Uterus (tissue), 4 donors: ENCODE results near the gene GEMIN7. TPM values are rescaled to one million over a fixed set of nuclear protein-coding genes. Genes with fewer than 3 reads are reported as not detected.

Source experiments
- DNase-seq, 2 donors: peaks; one replicate each; pipeline ENCODE4 v3.0.0-alpha.2; 2019 to 2020
- H3K27ac ChIP-seq, 2 donors: fragments of 200-600 bp; sonication (generic); 1 replicate in 1 of 2; 2 replicates in 1 of 2; pipeline ENCODE4 v1.5.1; 2016 to 2018
- H3K27me3 ChIP-seq, 2 donors: fragments of 200-600 bp; sonication (generic); one replicate each; pipeline ENCODE4 v1.5.1; 2018 to 2019; ENCODE audit warnings: control low read depth in 1 of 2
- H3K36me3 ChIP-seq, 2 donors: fragments of 200-600 bp; sonication (generic); one replicate each; pipeline ENCODE4 v1.5.1; 2019; ENCODE audit warnings: control low read depth in 1 of 2
- H3K4me1 ChIP-seq, 2 donors: fragments of 200-600 bp; sonication (generic); one replicate each; pipeline ENCODE4 v1.5.1; 2018 to 2019; ENCODE audit warnings: control low read depth in 1 of 2
- H3K4me3 ChIP-seq, 2 donors: fragments of 200-600 bp; sonication (generic); 1 replicate in 1 of 2; 2 replicates in 1 of 2; pipeline ENCODE4 v1.5.1; 2018 to 2019; ENCODE audit warnings: mild to moderate bottlenecking in 1 of 2
- H3K9me3 ChIP-seq, 2 donors: fragments of 200-600 bp; sonication (generic); one replicate each; pipeline ENCODE4 v1.5.1; 2019; ENCODE audit warnings: control low read depth in 1 of 2
- POLR2A ChIP-seq, 2 donors: fragments of 450-650 bp; IDR thresholded peaks; one replicate each; pipeline ENCODE4 v1.6.1; 2016; ENCODE audit warnings: antibody characterized with exemption in 2 of 2, mild to moderate bottlenecking in 1 of 2, moderate library complexity in 1 of 2
- intact Hi-C: fragments of 100-400 bp; cut with DNase I; formaldehyde crosslinking; loops from one replicate; pipeline ENCODE4 v1.15.1; 2023; ENCODE audit warnings: low total_unique reads
- total RNA-seq, 4 donors: library from RNA; depleted of rRNA in 3 of 4; stranded (reverse); fragments of >200 nt in 3 of 4; gene quantifications; one replicate each; pipeline versions ENCODE4 v1.1.0 to v1.2.4, GENCODE V29; 2014 to 2023
- TF ChIP-seq, protein P1 (sequence below), 4 experiments: fragments of 200-600 bp in 2 of 4; fragments of 450-650 bp in 2 of 4; sonication (generic) in 2 of 4; IDR thresholded peaks; one replicate each; pipeline ENCODE4 v1.5.1; 2016 to 2019; ENCODE audit warnings: antibody characterized with exemption in 4 of 4, mild to moderate bottlenecking in 2 of 4, moderate library complexity in 1 of 4
- donor health status: DM: yes; HTN: yes; CAD: no.

Gene GEMIN7
- total RNA-seq, 4 donors from 2014 or later, result 3.5 to 18.4 (median 13.7) TPM

DNA sequence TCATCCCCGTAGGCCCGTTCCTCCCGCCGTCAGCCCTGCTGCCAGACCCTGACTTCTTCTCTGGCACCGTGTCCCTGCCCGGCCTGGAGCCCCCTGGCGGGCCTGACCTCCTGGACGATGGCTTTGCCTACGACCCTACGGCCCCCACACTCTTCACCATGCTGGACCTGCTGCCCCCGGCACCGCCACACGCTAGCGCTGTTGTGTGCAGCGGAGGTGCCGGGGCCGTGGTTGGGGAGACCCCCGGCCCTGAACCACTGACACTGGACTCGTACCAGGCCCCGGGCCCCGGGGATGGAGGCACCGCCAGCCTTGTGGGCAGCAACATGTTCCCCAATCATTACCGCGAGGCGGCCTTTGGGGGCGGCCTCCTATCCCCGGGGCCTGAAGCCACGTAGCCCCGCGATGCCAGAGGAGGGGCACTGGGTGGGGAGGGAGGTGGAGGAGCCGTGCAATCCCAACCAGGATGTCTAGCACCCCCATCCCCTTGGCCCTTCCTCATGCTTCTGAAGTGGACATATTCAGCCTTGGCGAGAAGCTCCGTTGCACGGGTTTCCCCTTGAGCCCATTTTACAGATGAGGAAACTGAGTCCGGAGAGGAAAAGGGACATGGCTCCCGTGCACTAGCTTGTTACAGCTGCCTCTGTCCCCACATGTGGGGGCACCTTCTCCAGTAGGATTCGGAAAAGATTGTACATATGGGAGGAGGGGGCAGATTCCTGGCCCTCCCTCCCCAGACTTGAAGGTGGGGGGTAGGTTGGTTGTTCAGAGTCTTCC lies 41.5 kb upstream of the GEMIN7 start:
- TF ChIP-seq, protein P1, sequence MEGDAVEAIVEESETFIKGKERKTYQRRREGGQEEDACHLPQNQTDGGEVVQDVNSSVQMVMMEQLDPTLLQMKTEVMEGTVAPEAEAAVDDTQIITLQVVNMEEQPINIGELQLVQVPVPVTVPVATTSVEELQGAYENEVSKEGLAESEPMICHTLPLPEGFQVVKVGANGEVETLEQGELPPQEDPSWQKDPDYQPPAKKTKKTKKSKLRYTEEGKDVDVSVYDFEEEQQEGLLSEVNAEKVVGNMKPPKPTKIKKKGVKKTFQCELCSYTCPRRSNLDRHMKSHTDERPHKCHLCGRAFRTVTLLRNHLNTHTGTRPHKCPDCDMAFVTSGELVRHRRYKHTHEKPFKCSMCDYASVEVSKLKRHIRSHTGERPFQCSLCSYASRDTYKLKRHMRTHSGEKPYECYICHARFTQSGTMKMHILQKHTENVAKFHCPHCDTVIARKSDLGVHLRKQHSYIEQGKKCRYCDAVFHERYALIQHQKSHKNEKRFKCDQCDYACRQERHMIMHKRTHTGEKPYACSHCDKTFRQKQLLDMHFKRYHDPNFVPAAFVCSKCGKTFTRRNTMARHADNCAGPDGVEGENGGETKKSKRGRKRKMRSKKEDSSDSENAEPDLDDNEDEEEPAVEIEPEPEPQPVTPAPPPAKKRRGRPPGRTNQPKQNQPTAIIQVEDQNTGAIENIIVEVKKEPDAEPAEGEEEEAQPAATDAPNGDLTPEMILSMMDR (IDR thresholded peaks at IDR 0.05), result no peak
- no peak for TF ChIP-seq POLR2A (IDR thresholded peaks at IDR 0.05)
- intact Hi-C loops, result loop anchor here (2.0 kb wide), 1 partner anchor 41 kb away; the partner anchor contains the start of gene GEMIN7
- no peaks in the 10 kb centered on the region for H3K9me3 ChIP-seq
- no peak for DNase-seq
- H3K4me3 ChIP-seq, result no peak overlapping the region
- H3K27ac ChIP-seq, result no peak overlapping the region
- H3K4me1 ChIP-seq, result peaks cover 6 to 19% of the 10 kb centered on the region in 2 donors
- no peaks in the 10 kb centered on the region for H3K36me3 ChIP-seq
- H3K27me3 ChIP-seq, result no peaks in the 10 kb centered on the region

DNA sequence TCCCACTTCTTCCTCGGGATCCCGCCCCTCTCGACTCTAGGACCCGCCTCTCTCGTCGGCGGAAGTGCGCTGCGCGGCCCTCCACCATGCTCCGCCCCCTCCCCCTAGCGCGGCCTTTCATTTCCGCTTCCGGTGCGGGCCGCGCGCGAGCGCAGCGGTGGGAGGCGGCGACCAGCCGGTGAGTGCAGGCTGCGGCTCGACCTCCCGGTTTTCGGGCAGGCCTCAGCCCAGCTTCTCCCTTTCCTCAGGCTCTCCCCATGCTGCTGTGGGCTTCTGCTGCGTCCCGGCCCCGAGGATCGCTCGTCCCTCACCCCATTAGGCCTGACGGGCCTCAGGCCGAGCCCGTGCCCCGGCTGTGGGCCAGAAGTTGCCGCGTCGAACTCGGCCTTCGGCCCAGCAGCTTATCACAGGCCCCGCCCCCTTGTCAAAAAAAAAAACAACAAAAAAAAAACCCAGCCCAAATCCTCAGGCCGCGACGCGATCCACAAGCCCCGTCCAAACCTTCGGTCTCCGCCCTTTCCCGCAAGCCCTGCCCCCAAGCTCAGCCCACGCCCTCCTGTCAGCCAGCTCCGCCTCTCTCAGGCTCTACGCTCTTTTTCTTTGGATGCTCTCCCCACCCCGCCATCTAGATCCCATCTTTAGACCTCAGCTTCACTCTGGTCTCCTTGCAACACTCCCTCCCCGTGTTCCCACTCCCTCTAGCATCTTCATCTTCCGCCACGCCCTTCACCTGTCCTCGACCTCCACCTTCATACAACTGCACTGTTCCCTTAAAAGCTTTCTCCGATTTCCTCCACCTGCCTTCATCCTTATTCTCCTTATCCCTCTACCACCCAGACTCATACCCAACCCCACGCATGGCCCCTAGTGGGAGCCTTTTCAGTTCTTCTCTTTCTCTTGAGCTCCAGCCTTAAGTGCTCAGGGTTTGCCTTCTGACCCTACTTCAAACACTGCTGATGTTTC lies 39.8 kb upstream of the GEMIN7 start, which contains the start of gene CLASRP:
Gene CLASRP, plus strand, starts transcription at position 115 of the 963 bp plus-strand sequence. CDS start 1,168 bp downstream, outside the sequence.
- Histone ChIP-seq H3K36me3 (no peaks in the 10 kb centered on the region), H3K27me3 (no peaks in the 10 kb centered on the region), H3K27ac (peak within 1 kb of the TSS; percentile 87 to 89), H3K4me1 (peaks cover 6 to 19% of the 10 kb centered on the region in 2 donors), H3K9me3 (no peaks in the 10 kb centered on the region), H3K4me3 (peak within 1 kb of the TSS; percentile 77 to 98)
- intact Hi-C loops, result loop anchor here (2.0 kb wide), 1 partner anchor 40 kb away; the partner anchor contains the start of gene GEMIN7
- peak; percentile 90 to 91 for DNase-seq
- TF ChIP-seq, protein P1 (IDR thresholded peaks at IDR 0.05), result peak in 2 of 4 experiments; percentile 14 to 23
- peak; percentile 81 to 95 for TF ChIP-seq POLR2A (IDR thresholded peaks at IDR 0.05)

DNA sequence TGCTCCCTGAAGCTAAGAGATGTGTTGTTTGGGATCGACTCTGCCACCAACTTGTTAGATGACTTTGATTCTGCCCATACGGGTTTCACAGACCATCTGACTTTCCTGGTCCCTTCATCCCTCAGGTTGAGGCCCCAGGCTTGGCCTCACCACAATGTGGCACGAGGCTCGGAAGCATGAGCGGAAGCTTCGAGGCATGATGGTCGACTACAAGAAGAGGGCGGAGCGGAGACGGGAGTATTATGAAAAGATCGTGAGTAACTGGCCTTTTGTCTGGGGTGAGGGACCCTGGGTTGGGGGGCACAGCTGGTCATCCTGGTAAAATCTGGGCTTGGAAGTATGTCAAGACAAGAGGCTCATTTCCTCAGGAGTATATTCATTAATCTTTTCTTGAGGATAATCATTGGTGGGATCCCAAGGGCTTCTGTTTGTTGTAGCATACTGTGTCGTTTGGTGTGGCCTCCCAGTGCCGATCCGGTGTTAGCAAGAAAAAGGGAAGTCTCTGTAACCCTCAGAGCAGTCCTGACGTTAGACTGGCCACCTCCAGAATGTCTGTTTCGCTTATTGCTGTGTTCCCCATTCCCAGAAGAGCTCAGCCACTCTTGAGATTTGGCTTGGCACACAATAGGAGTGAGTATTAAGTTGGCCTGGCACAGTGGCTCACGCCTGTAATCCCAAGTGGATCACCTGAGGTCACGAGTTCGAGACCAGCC lies 38.8 kb upstream of the GEMIN7 start:
- DNase-seq, result no peak
- H3K27me3 ChIP-seq, result no peaks in the 10 kb centered on the region
- no peak overlapping the region for H3K27ac ChIP-seq
- peaks cover 6 to 19% of the 10 kb centered on the region in 2 donors for H3K4me1 ChIP-seq
- H3K36me3 ChIP-seq, result no peaks in the 10 kb centered on the region
- no peaks in the 10 kb centered on the region for H3K9me3 ChIP-seq
- H3K4me3 ChIP-seq, result peak overlapping the region in 1 of 2 donors; percentile 77
- intact Hi-C loops, result no loop called here
- no peak for TF ChIP-seq POLR2A (IDR thresholded peaks at IDR 0.05)
- TF ChIP-seq, protein P1 (IDR thresholded peaks at IDR 0.05), result no peak

DNA sequence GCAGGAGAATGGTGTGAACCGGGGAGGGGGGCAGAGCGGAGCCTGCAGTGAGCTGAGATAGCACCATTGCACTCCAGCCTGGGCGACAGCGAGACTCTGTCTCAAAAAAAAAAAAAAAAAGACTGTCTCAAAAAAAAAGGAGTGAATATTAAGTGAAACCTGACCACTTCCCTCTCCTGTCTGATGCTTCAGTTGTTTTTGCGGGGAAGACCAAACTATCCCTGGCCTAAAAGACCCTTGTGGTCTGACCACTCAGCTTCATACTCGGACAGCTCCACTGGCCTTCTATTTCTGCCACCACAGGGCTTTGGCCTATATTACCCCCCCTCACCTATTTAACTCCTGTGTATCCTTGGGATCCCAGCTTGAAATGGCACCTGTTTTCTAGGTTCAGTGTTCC lies 37.9 kb upstream of the GEMIN7 start:
- Histone ChIP-seq H3K27me3 (no peaks in the 10 kb centered on the region), H3K4me3 (no peak overlapping the region), H3K9me3 (no peaks in the 10 kb centered on the region), H3K4me1 (peaks cover 6 to 19% of the 10 kb centered on the region in 2 donors), H3K27ac (no peak overlapping the region), H3K36me3 (no peaks in the 10 kb centered on the region)
- DNase-seq, result no peak
- TF ChIP-seq, protein P1 (IDR thresholded peaks at IDR 0.05), result no peak
- no peak for TF ChIP-seq POLR2A (IDR thresholded peaks at IDR 0.05)
- intact Hi-C loops, result no loop called here
